SJSA1 (cell line): ENCODE data around the gene PHLDB1. TPM values are rescaled to one million over a fixed set of nuclear protein-coding genes. Genes with fewer than 3 reads are reported as not detected.

Source experiments
- DNase-seq, 2 experiments: peaks; one replicate each; pipeline ENCODE4 v3.0.0-alpha.2; 2015 to 2020; ENCODE audit warnings: low spot score in 2 of 2, low read depth in 1 of 2
- H3K27ac ChIP-seq: fragments of 250-450 bp; sonication (Bioruptor Pico); 2 replicates; pipeline ENCODE4 v1.5.1; 2020; ENCODE audit warnings: mild to moderate bottlenecking, moderate library complexity
- H3K27me3 ChIP-seq: fragments of 250-450 bp; sonication (Bioruptor Pico); replicated peaks from 2 replicates; pipeline ENCODE4 v1.5.1; 2020; ENCODE audit warnings: mild to moderate bottlenecking, moderate library complexity
- H3K36me3 ChIP-seq: fragments of 250-450 bp; sonication (Bioruptor Pico); 2 replicates; pipeline ENCODE4 v1.5.1; 2020; ENCODE audit warnings: mild to moderate bottlenecking
- H3K4me1 ChIP-seq: fragments of 250-450 bp; sonication (Bioruptor Pico); replicated peaks from 2 replicates; pipeline ENCODE4 v1.6.1; 2021; ENCODE audit warnings: mild to moderate bottlenecking
- H3K4me3 ChIP-seq: fragments of 250-450 bp; sonication (Bioruptor Pico); 2 replicates; pipeline ENCODE4 v1.5.1; 2020; ENCODE audit warnings: mild to moderate bottlenecking
- H3K9me3 ChIP-seq: fragments of 250-450 bp; sonication (Bioruptor Pico); replicated peaks from 2 replicates; pipeline ENCODE4 v1.5.1; 2020; ENCODE audit warnings: mild to moderate bottlenecking
- total RNA-seq: library from RNA; depleted of rRNA; stranded (reverse); fragments of >200 nt; shearing (Covaris generic); gene quantifications from 2 replicates; pipeline ENCODE4 v1.2.3, GENCODE V29; 2014

PHLDB1 gene
- total RNA-seq, 1 experiment from 2014 or later, result 38.9 TPM

GRCh38 chr11:118645066-118645715 is 37.8 kb downstream of the PHLDB1 start:
- H3K4me3 ChIP-seq, result no peak overlapping the region
- no peaks in the 10 kb centered on the region for H3K4me1 ChIP-seq
- H3K36me3 ChIP-seq, result peaks cover 39% of the 10 kb centered on the region
- H3K27ac ChIP-seq, result no peak overlapping the region
- H3K9me3 ChIP-seq, result no peaks in the 10 kb centered on the region
- no peaks in the 10 kb centered on the region for H3K27me3 ChIP-seq
- DNase-seq, result no peak

DNA sequence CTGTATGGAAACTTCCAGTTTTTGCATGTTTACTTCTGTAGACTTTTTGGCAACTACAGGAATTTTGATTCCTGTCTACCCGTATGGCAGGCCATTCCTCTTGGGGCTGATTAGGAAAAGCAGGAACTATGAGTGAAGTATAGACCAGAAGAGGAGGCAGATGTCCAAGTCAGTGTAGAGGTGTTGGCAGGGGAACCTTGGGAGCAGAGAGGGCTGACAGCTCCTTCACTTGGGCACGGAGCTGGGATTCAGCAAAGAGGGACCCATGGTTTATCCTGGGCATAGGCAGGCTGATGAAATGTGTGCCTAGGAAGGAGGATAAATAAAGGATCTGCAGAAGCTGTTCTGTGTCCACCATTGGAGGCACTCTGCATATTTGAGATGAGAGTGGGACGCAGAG is 39.0 kb downstream of the PHLDB1 start:
- H3K27me3 ChIP-seq, result no peaks in the 10 kb centered on the region
- no peaks in the 10 kb centered on the region for H3K4me1 ChIP-seq
- H3K4me3 ChIP-seq, result no peak overlapping the region
- H3K27ac ChIP-seq, result no peak overlapping the region
- no peaks in the 10 kb centered on the region for H3K9me3 ChIP-seq
- DNase-seq, result no peak
- peaks cover 49% of the 10 kb centered on the region for H3K36me3 ChIP-seq

- H3K36me3 ChIP-seq, result peaks cover 56% of the 10 kb centered on the region
Observed at GRCh38 chr11:118648291-118648690, 40.9 kb downstream of the PHLDB1 start.

GRCh38 chr11:118649941-118650340 is 42.5 kb downstream of the PHLDB1 start:
- Histone ChIP-seq H3K27ac (no peak overlapping the region), H3K4me1 (no peaks in the 10 kb centered on the region), H3K4me3 (no peak overlapping the region), H3K9me3 (no peaks in the 10 kb centered on the region), H3K36me3 (peaks cover 52% of the 10 kb centered on the region), H3K27me3 (no peaks in the 10 kb centered on the region)
- no peak for DNase-seq

More at GRCh38 chr11:118648291-118648690, 40.9 kb downstream of the PHLDB1 start:
- Histone ChIP-seq H3K4me1 (no peaks in the 10 kb centered on the region), H3K9me3 (no peaks in the 10 kb centered on the region), H3K4me3 (no peak overlapping the region), H3K27me3 (no peaks in the 10 kb centered on the region), H3K27ac (no peak overlapping the region)
- DNase-seq, result no peak

DNA sequence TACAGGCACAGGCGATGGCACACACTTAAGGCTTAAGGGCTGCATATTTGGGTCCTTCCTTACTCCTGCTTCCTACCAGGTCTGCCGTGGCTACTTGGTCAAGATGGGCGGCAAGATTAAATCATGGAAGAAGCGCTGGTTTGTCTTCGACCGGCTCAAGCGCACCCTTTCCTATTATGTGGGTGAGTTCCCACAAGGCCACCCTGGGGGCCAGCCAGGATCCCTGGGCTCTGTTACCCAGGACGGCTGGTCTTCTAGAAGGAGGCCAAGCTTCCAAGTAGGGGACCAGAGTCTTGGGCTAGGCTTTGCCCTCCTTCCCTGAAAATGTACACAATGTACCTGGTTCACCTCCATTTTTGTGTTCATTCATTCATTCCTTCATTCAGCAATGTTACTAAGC is 43.0 kb downstream of the PHLDB1 start:
- DNase-seq, result no peak
- no peaks in the 10 kb centered on the region for H3K4me1 ChIP-seq
- no peak overlapping the region for H3K4me3 ChIP-seq
- no peak overlapping the region for H3K27ac ChIP-seq
- H3K9me3 ChIP-seq, result no peaks in the 10 kb centered on the region
- peaks cover 49% of the 10 kb centered on the region for H3K36me3 ChIP-seq
- H3K27me3 ChIP-seq, result no peaks in the 10 kb centered on the region

DNA sequence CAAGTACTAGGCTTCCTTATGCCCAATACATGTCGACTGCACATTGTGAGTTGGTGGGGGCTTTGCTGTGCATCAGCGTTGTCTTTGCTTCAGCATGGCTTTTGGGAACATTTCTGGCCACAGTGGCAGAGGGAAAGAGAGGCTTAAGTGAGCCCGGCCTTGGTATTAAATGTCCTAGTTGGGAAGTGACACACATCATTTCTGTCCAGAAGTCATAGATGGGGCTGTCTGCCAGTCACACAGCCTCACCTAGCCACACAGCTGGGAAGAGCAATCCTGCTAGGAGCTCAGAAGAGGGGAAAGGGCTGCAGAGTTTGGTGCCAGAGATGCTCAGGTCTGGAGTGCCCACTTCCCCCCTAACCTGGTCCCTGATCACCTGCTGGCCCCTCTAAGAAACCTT is 44.4 kb downstream of the PHLDB1 start:
- H3K27ac ChIP-seq, result no peak overlapping the region

DNA sequence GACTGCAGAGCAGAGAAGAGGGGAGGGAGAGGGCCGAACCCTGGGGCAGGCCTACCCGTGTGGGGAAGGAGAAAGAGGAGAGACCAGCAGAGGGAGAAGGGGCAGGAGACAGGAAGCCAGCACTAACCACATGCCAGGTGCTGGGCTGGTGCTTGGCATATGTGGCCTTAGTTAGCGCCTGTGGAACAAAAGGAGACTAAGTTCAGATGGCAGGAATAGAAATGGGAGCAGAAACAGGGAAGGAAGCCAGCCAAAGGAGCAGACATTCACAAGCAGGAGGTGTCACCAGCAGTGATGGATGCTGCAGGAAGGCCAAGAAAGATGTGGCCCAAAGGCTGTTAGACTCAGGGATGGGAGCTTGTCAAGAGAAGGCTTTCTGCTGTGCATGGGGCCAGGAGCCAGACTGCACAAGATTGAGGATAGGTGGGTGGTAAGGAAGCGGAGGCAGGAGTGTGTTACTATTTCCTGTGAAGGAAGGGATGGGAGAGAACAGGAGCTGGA is 45.3 kb downstream of the PHLDB1 start:
- Histone ChIP-seq H3K4me3 (no peak overlapping the region), H3K4me1 (no peaks in the 10 kb centered on the region), H3K36me3 (peaks cover 51% of the 10 kb centered on the region), H3K27ac (no peak overlapping the region), H3K9me3 (no peaks in the 10 kb centered on the region), H3K27me3 (no peaks in the 10 kb centered on the region)
- no peak for DNase-seq

More for the DNA sequence above, 44.4 kb downstream of the PHLDB1 start:
- Histone ChIP-seq H3K36me3 (peaks cover 49% of the 10 kb centered on the region), H3K4me1 (no peaks in the 10 kb centered on the region), H3K4me3 (no peak overlapping the region), H3K9me3 (no peaks in the 10 kb centered on the region), H3K27me3 (no peaks in the 10 kb centered on the region)
- DNase-seq, result no peak

GRCh38 chr11:118653684-118654390 is 46.4 kb downstream of the PHLDB1 start:
- no peak for DNase-seq
- H3K36me3 ChIP-seq, result peaks cover 46% of the 10 kb centered on the region
- no peaks in the 10 kb centered on the region for H3K4me1 ChIP-seq
- no peak overlapping the region for H3K27ac ChIP-seq
- H3K4me3 ChIP-seq, result no peak overlapping the region
- H3K27me3 ChIP-seq, result no peaks in the 10 kb centered on the region
- no peaks in the 10 kb centered on the region for H3K9me3 ChIP-seq

GRCh38 chr11:118655486-118656190 is 48.2 kb downstream of the PHLDB1 start:
- Histone ChIP-seq H3K9me3 (no peaks in the 10 kb centered on the region), H3K27ac (no peak overlapping the region), H3K36me3 (peaks cover 35% of the 10 kb centered on the region), H3K4me1 (peaks cover 3% of the 10 kb centered on the region; the same call in 1 of the 2 replicates), H3K27me3 (no peaks in the 10 kb centered on the region), H3K4me3 (no peak overlapping the region)
- DNase-seq, result no peak

DNA sequence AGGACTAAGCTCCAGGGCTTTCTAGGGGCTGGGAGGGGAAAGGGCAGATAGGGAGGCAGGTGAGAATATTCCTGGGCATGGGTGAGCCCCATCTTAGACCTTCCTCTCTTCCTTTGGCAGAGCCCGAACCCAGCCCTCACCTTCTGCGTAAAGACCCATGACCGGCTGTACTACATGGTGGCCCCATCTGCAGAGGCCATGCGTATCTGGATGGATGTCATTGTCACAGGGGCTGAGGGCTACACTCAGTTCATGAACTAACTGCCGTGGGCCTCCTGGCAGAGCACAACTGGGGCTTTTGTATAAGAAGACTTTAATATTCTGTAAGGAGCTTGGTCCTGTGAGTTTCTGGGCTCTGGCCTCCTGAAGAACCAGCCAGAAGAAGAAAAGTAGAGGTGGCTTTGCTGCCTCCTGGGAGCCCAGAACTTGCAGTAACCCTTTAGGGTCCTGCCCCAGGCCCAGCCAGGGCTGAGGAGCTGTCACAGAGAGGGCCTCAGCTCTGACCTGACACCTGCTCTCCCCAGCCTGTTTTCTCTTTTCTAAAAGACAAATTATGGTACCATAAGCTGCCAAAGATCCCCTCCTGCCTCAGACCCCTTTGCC is 49.2 kb downstream of the PHLDB1 start:
- DNase-seq, result no peak
- H3K4me3 ChIP-seq, result no peak overlapping the region
- H3K27me3 ChIP-seq, result no peaks in the 10 kb centered on the region
- H3K27ac ChIP-seq, result no peak overlapping the region
- H3K36me3 ChIP-seq, result peaks cover 30% of the 10 kb centered on the region
- no peaks in the 10 kb centered on the region for H3K9me3 ChIP-seq
- peaks cover 3% of the 10 kb centered on the region; the same call in 1 of the 2 replicates for H3K4me1 ChIP-seq

GRCh38 chr11:118657238-118657637 is 49.8 kb downstream of the PHLDB1 start:
- Histone ChIP-seq H3K9me3 (no peaks in the 10 kb centered on the region), H3K4me3 (no peak overlapping the region), H3K4me1 (peaks cover 3% of the 10 kb centered on the region; the same call in 1 of the 2 replicates), H3K27ac (no peak overlapping the region), H3K36me3 (peaks cover 25% of the 10 kb centered on the region), H3K27me3 (no peaks in the 10 kb centered on the region)
- DNase-seq, result no peak

DNA sequence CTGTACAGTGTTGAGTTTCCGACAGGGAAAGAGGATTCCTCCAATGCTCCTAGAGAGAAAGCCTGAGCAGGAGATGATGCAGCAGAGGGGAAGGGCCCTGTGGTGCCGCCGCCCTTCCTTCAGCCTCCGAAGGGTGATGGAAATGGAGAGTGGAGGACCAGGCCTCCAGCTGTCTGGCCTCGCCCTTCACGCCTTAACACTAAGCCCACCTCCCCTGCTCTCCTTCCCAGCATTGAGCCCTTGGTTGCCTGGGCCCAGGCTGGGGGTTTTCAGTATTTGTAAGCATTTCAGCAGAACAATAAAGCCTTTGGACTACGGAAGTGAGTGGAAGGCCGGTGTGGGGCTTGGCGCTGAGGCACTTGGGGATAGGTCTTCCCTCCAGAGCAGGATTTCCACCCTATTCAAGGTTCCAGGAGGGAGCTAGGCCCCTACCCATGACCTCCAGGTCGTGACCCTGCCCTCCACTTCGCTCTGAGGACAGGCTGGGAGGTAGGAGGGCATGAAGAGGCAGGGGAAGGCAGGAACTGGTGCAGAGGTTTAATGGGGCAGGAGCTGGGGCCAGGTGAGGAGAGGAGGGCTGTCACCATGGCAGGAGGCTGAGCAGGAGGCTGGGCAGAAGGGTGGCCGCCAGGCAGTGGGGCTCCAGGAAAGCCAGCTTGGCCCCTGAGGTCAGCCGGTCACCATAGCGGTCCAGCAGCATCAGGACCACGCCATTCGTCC is 50.5 kb downstream of the PHLDB1 start:
- no peak for DNase-seq
- Histone ChIP-seq H3K27ac (no peak overlapping the region), H3K27me3 (no peaks in the 10 kb centered on the region), H3K4me3 (no peak overlapping the region), H3K4me1 (peaks cover 3% of the 10 kb centered on the region; the same call in 1 of the 2 replicates), H3K36me3 (peaks cover 20% of the 10 kb centered on the region), H3K9me3 (no peaks in the 10 kb centered on the region)
